Transverse colon (tissue), 4 donors: ENCODE data around the gene XNDC1N. TPM values are rescaled to one million over a fixed set of nuclear protein-coding genes. Genes with fewer than 3 reads are reported as not detected.

ENCODE experiments used
- DNase-seq: peaks from one replicate; pipeline ENCODE4 v3.0.0-alpha.2; 2019
- H3K27ac ChIP-seq, 4 donors: fragments of 200-600 bp; sonication (generic); 2 replicates each; pipeline ENCODE4 v1.5.1; 2016 to 2018; ENCODE audit warnings: inconsistent platforms in 4 of 4
- H3K27me3 ChIP-seq: fragments of 200-600 bp; sonication (generic); 2 replicates; pipeline ENCODE4 v1.5.1; 2017; ENCODE audit warnings: inconsistent platforms
- H3K36me3 ChIP-seq, 4 donors: fragments of 200-600 bp; sonication (generic); 2 replicates each; pipeline ENCODE4 v1.5.1; 2017 to 2019; ENCODE audit warnings: inconsistent platforms in 4 of 4
- H3K4me1 ChIP-seq, 4 donors: fragments of 200-600 bp; sonication (generic); 2 replicates each; pipeline ENCODE4 v1.5.1; 2017 to 2020; ENCODE audit warnings: inconsistent platforms in 4 of 4
- H3K4me3 ChIP-seq, 4 donors: fragments of 200-600 bp; sonication (generic); 1 replicate in 1 of 4; 2 replicates in 3 of 4; pipeline versions ENCODE4 v1.5.1 to v1.6.1; 2017 to 2019; ENCODE audit warnings: inconsistent platforms in 4 of 4
- H3K9me3 ChIP-seq, 2 donors: fragments of 200-600 bp; sonication (generic); 2 replicates each; pipeline ENCODE4 v1.5.1; 2017 to 2019; ENCODE audit warnings: inconsistent platforms in 2 of 2
- CTCF ChIP-seq, 5 experiments: fragments of 200-600 bp in 3 of 5; fragments of 450-650 bp in 2 of 5; sonication (generic) in 3 of 5; IDR thresholded peaks; 1 replicate in 2 of 5; 2 replicates in 3 of 5; pipeline ENCODE4 v1.5.1; 2016 to 2017; ENCODE audit warnings: antibody characterized with exemption in 5 of 5, inconsistent platforms in 3 of 5, mild to moderate bottlenecking in 2 of 5, moderate library complexity in 1 of 5
- EP300 ChIP-seq: sonication (generic); formaldehyde crosslinking; IDR thresholded peaks from one replicate; pipeline ENCODE4 v1.6.1; 2017; ENCODE audit warnings: antibody characterized with exemption, low read depth
- POLR2A ChIP-seq: fragments of 450-650 bp; IDR thresholded peaks from one replicate; pipeline ENCODE4 v1.6.1; 2016; ENCODE audit warnings: antibody characterized with exemption, mild to moderate bottlenecking, moderate library complexity
- POLR2AphosphoS5 ChIP-seq, 3 donors: sonication (generic); formaldehyde crosslinking; IDR thresholded peaks; one replicate each; pipeline ENCODE4 v1.6.1; 2016; ENCODE audit warnings: antibody characterized with exemption in 3 of 3
- WGBS, 2 donors: methylation state at CpG; one replicate each; pipeline ENCODE4 v1.1.5; 2018; ENCODE audit warnings: low coverage in 1 of 2; 5-methylcytosine and 5-hydroxymethylcytosine counted together
- in situ Hi-C, 4 donors: fragments of 200-750 bp; cut with MboI; loops; one replicate each; pipeline versions ENCODE4 v1.15.0 to v1.15.1; 2017; ENCODE audit warnings: low sequenced_read_pairs in 3 of 4, low pct_ligation_motif_present in 1 of 4, low pct_unique_long_range_greater_than_20kb in 1 of 4
- intact Hi-C: fragments of 100-400 bp; cut with DNase I; formaldehyde crosslinking; loops from one replicate; pipeline ENCODE4 v1.15.1; 2023; ENCODE audit warnings: low total_unique reads
- total RNA-seq, 4 donors: library from RNA; depleted of rRNA; stranded (reverse); fragments of >200 nt; gene quantifications; one replicate each; pipeline ENCODE4 v1.1.0, GENCODE V29; 2016

XNDC1N gene
- total RNA-seq, 4 donors from 2014 or later = 7.9 to 68.5 (median 15.6) TPM

GRCh38 chr11:71962428-71963038 lies 34.1 kb upstream of the XNDC1N start:
- DNase-seq = no peak
- H3K27ac ChIP-seq = peak overlapping the region in 3 of 4 donors; percentile 17 to 36 (median 19)
- no peak overlapping the region for H3K4me3 ChIP-seq
- WGBS, 2 donors = 49 to 62% methylated on average over 2 of the region's 2 CpGs
- in situ Hi-C loops (no loop called here), intact Hi-C loops (no loop called here)
- H3K27me3 ChIP-seq = no peaks in the 10 kb centered on the region
- peaks cover 0 to 12% (median 2%) of the 10 kb centered on the region in 4 donors for H3K36me3 ChIP-seq
- no peak for TF ChIP-seq CTCF (IDR thresholded peaks at IDR 0.05)
- TF ChIP-seq POLR2AphosphoS5 (IDR thresholded peaks at IDR 0.05) = no peak
- no peak for TF ChIP-seq POLR2A
- TF ChIP-seq EP300 = no peak
- H3K4me1 ChIP-seq = peaks cover 0 to 6% (median 0%) of the 10 kb centered on the region in 4 donors
- no peaks in the 10 kb centered on the region for H3K9me3 ChIP-seq

- DNase-seq = no peak
These were observed 27.6 kb upstream of the XNDC1N start for GRCh38 chr11:71955898-71956456.

GRCh38 chr11:71951741-71952310 lies 23.4 kb upstream of the XNDC1N start:
- in situ Hi-C loops (no loop called here), intact Hi-C loops (no loop called here)
- Histone ChIP-seq H3K27ac (no peak overlapping the region), H3K4me3 (no peak overlapping the region), H3K9me3 (no peaks in the 10 kb centered on the region), H3K36me3 (no peaks in the 10 kb centered on the region), H3K4me1 (peaks cover 11 to 24% (median 18%) of the 10 kb centered on the region in 4 donors), H3K27me3 (no peaks in the 10 kb centered on the region)
- whole genome bisulfite sequencing, 2 donors = 69 to 80% methylated on average over 3 to 4 of the region's 4 CpGs
- TF ChIP-seq POLR2AphosphoS5 (IDR thresholded peaks at IDR 0.05) = no peak
- TF ChIP-seq CTCF (IDR thresholded peaks at IDR 0.05) = no peak
- TF ChIP-seq EP300 = no peak
- no peak for TF ChIP-seq POLR2A
- no peak for DNase-seq

More at GRCh38 chr11:71955898-71956456, 27.6 kb upstream of the XNDC1N start:
- no peak overlapping the region for H3K27ac ChIP-seq
- no peaks in the 10 kb centered on the region for H3K4me1 ChIP-seq
- TF ChIP-seq POLR2AphosphoS5 (IDR thresholded peaks at IDR 0.05) = no peak
- no peak for TF ChIP-seq POLR2A
- no peak for TF ChIP-seq CTCF (IDR thresholded peaks at IDR 0.05)
- intact Hi-C loops = no loop called here
- H3K36me3 ChIP-seq = peaks cover 0 to 4% (median 0%) of the 10 kb centered on the region in 4 donors
- in situ Hi-C loops = no loop called here
- WGBS, 2 donors = 55 to 69% methylated on average over 3 of the region's 3 CpGs
- no peaks in the 10 kb centered on the region for H3K27me3 ChIP-seq
- no peak overlapping the region for H3K4me3 ChIP-seq
- no peaks in the 10 kb centered on the region for H3K9me3 ChIP-seq

GRCh38 chr11:71949034-71949433 lies 20.6 kb upstream of the XNDC1N start:
- Histone ChIP-seq H3K27ac (peak overlapping the region in 2 of 4 donors; percentile 35 to 44), H3K9me3 (no peaks in the 10 kb centered on the region), H3K36me3 (no peaks in the 10 kb centered on the region), H3K27me3 (no peaks in the 10 kb centered on the region), H3K4me3 (no peak overlapping the region), H3K4me1 (peaks cover 11 to 34% (median 20%) of the 10 kb centered on the region in 4 donors)
- in situ Hi-C loops = no loop called here
- intact Hi-C loops = no loop called here
- no peak for DNase-seq
- WGBS, 2 donors = 80 to 86% methylated on average over 4 to 6 of the region's 6 CpGs
- TF ChIP-seq POLR2A (no peak), EP300 (no peak), POLR2AphosphoS5 (IDR thresholded peaks at IDR 0.05) (no peak), CTCF (IDR thresholded peaks at IDR 0.05) (no peak)
